Measurements from ENCODE around the gene MBOAT1. TPM values are rescaled to one million over a fixed set of nuclear protein-coding genes. Genes with fewer than 3 reads are reported as not detected.

MBOAT1 gene
- total RNA-seq, 2 experiments from 2014 or later: not detected

- Histone ChIP-seq H3K4me3 (ENCODE audit: low read depth, low read length, poor library complexity, severe bottlenecking) (no peak overlapping the region), H3K79me2 (ENCODE audit: insufficient read depth, low read depth, low read length) (no peaks in the 10 kb centered on the region), H3K9me3 (ENCODE audit: low read length) (no peaks in the 10 kb centered on the region), H4K20me1 (ENCODE audit: insufficient read depth, low read length) (no peaks in the 10 kb centered on the region), H3K36me3 (ENCODE audit: insufficient read depth, low read length) (no peaks in the 10 kb centered on the region), H3K4me2 (ENCODE audit: low read length) (no peak overlapping the region), H3K27ac (ENCODE audit: low read depth, low read length, poor library complexity, severe bottlenecking) (no peak overlapping the region), H3K9me2 (ENCODE audit: insufficient read depth, low read length) (no peaks in the 10 kb centered on the region), H3K4me1 (ENCODE audit: insufficient read depth, low read length, poor library complexity, severe bottlenecking) (no peaks in the 10 kb centered on the region), H2AFZ (ENCODE audit: low read length) (no peak overlapping the region)
- BruUV-seq (replicated peaks): no TSS peak
- TF ChIP-seq CTCF (conservative IDR thresholded peaks at IDR 0.05; ENCODE audit: low read length) (no peak), EZH2phosphoT487 (IDR thresholded peaks at IDR 0.05; ENCODE audit: borderline replicate concordance, low read depth, low read length) (no peak)
- intact Hi-C loops (cut with micrococcal nuclease; ENCODE audit: unreplicated experiment): no loop called here
- ChIA-PET POLR2A (no interaction called here), CTCF (ENCODE audit: unreplicated experiment) (no interaction called here)
- no peak for DNase-seq (ENCODE audit: low spot score)
Observed at GRCh38 chr6:20215310-20215709, 3.0 kb upstream of the MBOAT1 start.

- Histone ChIP-seq H3K4me3 (ENCODE audit: low read depth, low read length, poor library complexity, severe bottlenecking) (no peak overlapping the region), H3K36me3 (ENCODE audit: insufficient read depth, low read length) (no peaks in the 10 kb centered on the region), H3K4me1 (ENCODE audit: insufficient read depth, low read length, poor library complexity, severe bottlenecking) (no peaks in the 10 kb centered on the region), H3K9me3 (ENCODE audit: low read length) (no peaks in the 10 kb centered on the region), H3K4me2 (ENCODE audit: low read length) (no peak overlapping the region), H4K20me1 (ENCODE audit: insufficient read depth, low read length) (no peaks in the 10 kb centered on the region), H3K27ac (ENCODE audit: low read depth, low read length, poor library complexity, severe bottlenecking) (no peak overlapping the region), H3K9me2 (ENCODE audit: insufficient read depth, low read length) (no peaks in the 10 kb centered on the region), H3K79me2 (ENCODE audit: insufficient read depth, low read depth, low read length) (no peaks in the 10 kb centered on the region), H2AFZ (ENCODE audit: low read length) (no peak overlapping the region)
- intact Hi-C loops (cut with micrococcal nuclease; ENCODE audit: unreplicated experiment): no loop called here
- no TSS peak for BruUV-seq (replicated peaks)
- DNase-seq (ENCODE audit: low spot score): no peak
- POLR2A ChIA-PET: interaction anchor here (0.5 kb wide), 1 partner anchor 9 kb away, joined by 4 read pairs; no protein-coding TSS in a partner anchor
- TF ChIP-seq CTCF (conservative IDR thresholded peaks at IDR 0.05; ENCODE audit: low read length) (no peak), EZH2phosphoT487 (IDR thresholded peaks at IDR 0.05; ENCODE audit: borderline replicate concordance, low read depth, low read length) (no peak)
- CTCF ChIA-PET (ENCODE audit: unreplicated experiment): no interaction called here
Observed at GRCh38 chr6:20213271-20213798, 1.1 kb upstream of the MBOAT1 start.

GRCh38 chr6:20211941-20212391 lies 303 bp downstream of the MBOAT1 start:
- H2AFZ ChIP-seq (ENCODE audit: low read length): no peak overlapping the region
- no peaks in the 10 kb centered on the region for H3K36me3 ChIP-seq (ENCODE audit: insufficient read depth, low read length)
- H3K79me2 ChIP-seq (ENCODE audit: insufficient read depth, low read depth, low read length): no peaks in the 10 kb centered on the region
- no peak overlapping the region for H3K4me2 ChIP-seq (ENCODE audit: low read length)
- TF ChIP-seq EZH2phosphoT487 (IDR thresholded peaks at IDR 0.05; ENCODE audit: borderline replicate concordance, low read depth, low read length) (no peak), CTCF (conservative IDR thresholded peaks at IDR 0.05; ENCODE audit: low read length) (no peak)
- no peaks in the 10 kb centered on the region for H3K9me2 ChIP-seq (ENCODE audit: insufficient read depth, low read length)
- ChIA-PET CTCF (ENCODE audit: unreplicated experiment) (no interaction called here), POLR2A (interaction anchor here (0.6 kb wide), 1 partner anchor 951 kb away, joined by 3 read pairs; no protein-coding TSS in a partner anchor)
- intact Hi-C loops (cut with micrococcal nuclease; ENCODE audit: unreplicated experiment): no loop called here
- H3K4me3 ChIP-seq (ENCODE audit: low read depth, low read length, poor library complexity, severe bottlenecking): no peak overlapping the region
- H3K27ac ChIP-seq (ENCODE audit: low read depth, low read length, poor library complexity, severe bottlenecking): no peak overlapping the region
- H3K4me1 ChIP-seq (ENCODE audit: insufficient read depth, low read length, poor library complexity, severe bottlenecking): no peaks in the 10 kb centered on the region
- no peaks in the 10 kb centered on the region for H3K9me3 ChIP-seq (ENCODE audit: low read length)
- DNase-seq (ENCODE audit: low spot score): no peak
- BruUV-seq (replicated peaks): no TSS peak
- H4K20me1 ChIP-seq (ENCODE audit: insufficient read depth, low read length): no peaks in the 10 kb centered on the region
